HTR-8/SVneo (cell line): ENCODE measurements around the gene DCXR.

Experiments used
- DNase-seq: peaks from one replicate; pipeline ENCODE4 v3.0.0; 2011; ENCODE audit warnings: low spot score, mixed read lengths; ENCODE audit not compliant: insufficient read length
- FAIRE-seq: peaks from 2 replicates; lab custom pipeline; 2011; peaks lifted over from hg19 to GRCh38; lab: Jason Lieb, UNC

The DCXR gene

GRCh38 chr17:82028966-82029365 is 8.5 kb downstream of the DCXR start:
- no peak for DNase-seq
- FAIRE-seq: no peak

DNA sequence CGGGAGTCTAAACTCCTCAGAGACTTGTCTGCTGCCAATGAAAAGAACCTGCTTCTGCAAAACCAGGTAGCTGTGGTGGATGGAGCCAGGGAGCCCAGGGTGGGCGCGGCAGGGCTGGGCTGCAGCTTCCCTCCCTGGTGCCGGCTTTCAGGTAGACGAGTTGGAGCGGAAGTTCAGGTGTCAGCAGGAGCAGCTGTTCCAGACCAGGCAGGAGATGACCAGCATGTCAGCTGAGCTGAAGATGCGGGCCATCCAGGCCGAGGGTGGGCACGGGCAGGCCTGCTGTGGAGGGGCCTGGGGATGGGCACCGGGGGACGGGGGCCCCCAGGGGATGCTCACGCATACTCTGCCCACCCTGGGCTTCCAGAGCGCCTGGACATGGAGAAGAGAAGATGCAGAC is 9.3 kb downstream of the DCXR start:
- DNase-seq: no peak
- FAIRE-seq: no peak

DNA sequence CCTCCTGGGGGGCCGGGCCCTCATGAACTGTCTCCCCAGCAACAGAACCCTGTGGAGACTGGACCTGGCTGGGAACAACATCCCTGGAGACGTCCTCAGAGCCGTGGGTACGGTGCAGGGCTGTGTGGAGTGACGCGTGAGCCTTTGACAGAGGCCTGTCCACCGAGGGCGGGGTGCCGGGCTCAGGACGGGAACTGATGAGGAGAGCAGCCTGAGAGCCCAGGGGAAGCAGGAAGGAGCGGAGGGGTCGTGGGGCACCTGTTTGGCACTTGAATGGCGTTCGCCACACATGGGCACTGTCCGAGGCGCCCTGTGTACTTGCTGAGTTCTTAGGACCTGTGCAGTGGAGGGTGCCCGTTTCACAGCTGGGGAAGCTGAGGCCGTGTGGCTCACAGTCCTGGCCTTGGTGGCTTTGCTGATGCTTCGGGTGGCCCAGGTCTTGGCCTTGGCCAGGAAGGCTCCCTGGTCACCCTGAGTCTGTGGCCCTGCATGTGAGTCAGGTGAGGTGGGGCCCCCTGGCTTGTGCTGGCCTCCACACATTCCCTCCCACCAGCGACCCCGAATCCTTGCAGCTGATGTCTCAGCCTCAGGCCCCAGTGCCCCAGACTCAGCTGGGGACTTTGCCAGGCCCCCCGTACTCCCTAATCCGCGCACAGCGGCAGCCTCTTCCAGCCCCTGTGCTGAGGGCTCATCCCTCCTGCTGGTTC is 11.9 kb downstream of the DCXR start:
- DNase-seq (no peak), FAIRE-seq (no peak)

DNA sequence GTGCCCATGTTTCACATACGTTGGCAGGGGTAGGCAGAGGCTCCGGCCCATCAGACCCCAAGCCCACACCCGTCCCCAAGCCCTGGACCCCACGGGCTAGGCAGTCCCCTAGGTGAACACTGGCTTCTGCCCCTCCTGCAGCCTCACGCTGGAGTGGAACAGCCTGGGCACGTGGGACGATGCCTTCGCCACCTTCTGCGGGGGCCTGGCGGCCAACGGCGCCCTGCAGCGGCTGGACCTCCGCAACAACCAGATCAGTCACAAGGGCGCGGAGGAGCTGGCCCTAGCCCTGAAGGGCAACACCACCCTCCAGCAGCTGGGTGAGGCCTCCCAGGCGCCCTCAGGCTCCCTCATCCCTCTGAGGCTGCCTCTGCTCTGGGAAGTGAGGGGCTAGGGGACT is 12.6 kb downstream of the DCXR start:
- FAIRE-seq (no peak), DNase-seq (no peak)

DNA sequence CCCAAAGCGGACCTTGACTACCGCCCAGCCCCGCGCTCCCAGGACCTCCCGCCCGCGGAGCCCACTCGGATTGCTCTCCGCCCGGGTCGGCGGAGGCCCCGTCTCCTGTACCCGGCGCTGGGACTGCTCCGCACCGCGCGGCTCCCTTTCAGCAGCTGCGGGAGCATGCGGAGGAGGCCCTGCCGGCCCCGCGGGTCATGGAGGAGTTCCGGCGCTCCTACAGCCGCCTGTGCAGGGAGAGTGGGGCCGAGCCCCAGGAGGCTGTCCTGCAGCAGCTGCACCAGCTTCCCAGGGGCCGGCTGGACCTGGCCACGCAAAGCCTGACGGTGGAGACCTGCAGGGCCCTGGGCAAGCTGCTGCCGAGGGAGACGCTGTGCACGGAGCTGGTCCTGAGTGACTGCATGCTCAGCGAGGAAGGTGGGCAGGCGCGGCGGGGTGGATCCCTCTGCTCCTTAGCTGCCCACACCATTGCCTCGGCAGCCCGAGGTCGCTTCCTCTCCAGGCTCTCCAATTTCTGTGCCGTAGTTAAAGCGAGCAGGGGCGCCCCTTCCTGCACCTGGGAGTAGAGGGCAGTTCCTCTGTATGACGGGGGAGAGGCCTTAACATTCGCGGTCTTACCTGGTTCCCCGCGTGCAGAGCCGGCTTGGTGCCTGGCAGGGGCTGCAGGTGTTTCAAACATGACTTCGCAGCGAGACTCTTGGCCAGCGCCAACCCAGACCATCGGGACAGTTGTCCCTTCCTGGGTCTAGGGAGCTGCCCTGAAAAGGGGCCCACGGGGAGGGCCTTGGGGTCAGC is 13.9 kb downstream of the DCXR start:
- FAIRE-seq (no peak), DNase-seq (no peak)

- peak; percentile 97 for FAIRE-seq
- peak; percentile 98 for DNase-seq
Observed at GRCh38 chr17:82022981-82023446, 14.5 kb downstream of the DCXR start, which contains the start of gene LRRC45. TSS of gene LRRC45 (plus strand) at chr17:82023305. CDS start at chr17:82023644, 339 bp downstream.

GRCh38 chr17:82022310-82022980 is 15.1 kb downstream of the DCXR start, which contains the start of gene CENPX:
TSS of gene CENPX (minus strand) at chr17:82022878. CDS start at chr17:82022861, 17 bp downstream.
- DNase-seq (no peak), FAIRE-seq (no peak)

DNA sequence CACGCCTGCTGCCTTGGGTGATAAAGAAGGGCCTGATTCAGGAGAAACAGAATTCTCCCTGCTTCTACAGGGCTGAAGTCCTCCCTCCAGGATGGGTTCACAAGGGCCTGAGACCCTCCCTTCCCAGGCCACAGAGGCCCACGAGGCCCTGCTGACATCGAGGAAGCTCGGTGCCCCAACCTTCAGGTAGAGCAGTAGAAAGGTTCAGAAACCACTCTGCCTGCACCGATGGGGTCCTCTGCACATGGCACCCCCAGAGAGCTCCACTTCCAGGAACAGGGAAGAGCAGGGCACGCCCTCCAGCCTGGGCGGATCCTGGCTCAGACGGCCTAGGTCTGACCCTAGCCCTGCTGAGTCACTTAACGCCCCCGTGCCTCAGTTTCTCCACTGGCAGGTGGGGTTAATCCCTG is 15.6 kb downstream of the DCXR start:
- FAIRE-seq: no peak
- no peak for DNase-seq

GRCh38 chr17:82021107-82021899 is 16.2 kb downstream of the DCXR start:
- FAIRE-seq: peak; percentile 64

GRCh38 chr17:82020572-82021106 is 16.9 kb downstream of the DCXR start:
- FAIRE-seq (no peak), DNase-seq (no peak)

More at GRCh38 chr17:82021107-82021899, 16.2 kb downstream of the DCXR start:
- DNase-seq: peak; percentile 62

DNA sequence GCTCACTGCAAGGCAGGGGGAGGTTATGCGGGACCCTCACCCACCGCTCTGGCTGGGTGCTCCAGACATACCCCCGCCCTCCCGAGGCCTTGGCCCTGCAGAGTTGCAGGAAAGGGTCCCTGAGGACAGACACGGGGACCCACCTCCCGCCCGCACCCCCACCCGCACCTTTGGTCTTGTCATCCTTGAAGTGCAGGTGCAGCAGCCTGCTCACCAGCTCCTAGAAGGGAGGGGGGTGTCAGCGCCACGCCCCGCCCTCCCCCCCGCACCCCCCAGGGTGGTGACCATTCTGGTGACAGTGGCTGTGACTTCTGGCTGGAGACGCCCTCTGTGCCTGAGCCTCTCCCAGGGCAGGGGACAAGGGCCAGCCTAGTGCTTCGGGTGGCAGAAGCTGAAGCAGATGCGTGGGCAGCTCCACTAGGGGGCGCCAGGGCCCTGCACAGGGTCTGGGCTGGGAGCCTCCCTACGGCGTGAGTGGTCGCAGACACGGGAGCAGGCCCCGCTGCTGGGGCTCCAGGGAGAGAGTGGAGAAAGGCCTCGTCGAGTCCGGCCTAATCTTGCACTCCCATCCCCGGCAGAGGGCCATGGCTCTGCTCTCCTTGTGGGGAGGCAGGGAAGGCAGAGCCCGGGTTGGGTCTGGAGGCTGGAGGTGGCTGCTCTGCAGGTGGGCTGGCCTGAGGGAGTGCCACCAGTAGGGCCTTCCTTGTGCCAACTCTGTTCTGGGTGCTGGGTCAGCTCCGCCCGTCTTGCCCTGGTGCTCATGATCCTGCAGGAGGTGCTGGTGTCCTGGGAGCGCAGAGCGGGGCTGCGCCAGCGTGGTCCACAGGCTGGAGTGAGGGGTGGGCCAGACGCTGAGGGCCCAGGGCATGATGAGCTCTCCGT is 17.6 kb downstream of the DCXR start:
- FAIRE-seq: no peak
- DNase-seq: peak; percentile 49

DNA sequence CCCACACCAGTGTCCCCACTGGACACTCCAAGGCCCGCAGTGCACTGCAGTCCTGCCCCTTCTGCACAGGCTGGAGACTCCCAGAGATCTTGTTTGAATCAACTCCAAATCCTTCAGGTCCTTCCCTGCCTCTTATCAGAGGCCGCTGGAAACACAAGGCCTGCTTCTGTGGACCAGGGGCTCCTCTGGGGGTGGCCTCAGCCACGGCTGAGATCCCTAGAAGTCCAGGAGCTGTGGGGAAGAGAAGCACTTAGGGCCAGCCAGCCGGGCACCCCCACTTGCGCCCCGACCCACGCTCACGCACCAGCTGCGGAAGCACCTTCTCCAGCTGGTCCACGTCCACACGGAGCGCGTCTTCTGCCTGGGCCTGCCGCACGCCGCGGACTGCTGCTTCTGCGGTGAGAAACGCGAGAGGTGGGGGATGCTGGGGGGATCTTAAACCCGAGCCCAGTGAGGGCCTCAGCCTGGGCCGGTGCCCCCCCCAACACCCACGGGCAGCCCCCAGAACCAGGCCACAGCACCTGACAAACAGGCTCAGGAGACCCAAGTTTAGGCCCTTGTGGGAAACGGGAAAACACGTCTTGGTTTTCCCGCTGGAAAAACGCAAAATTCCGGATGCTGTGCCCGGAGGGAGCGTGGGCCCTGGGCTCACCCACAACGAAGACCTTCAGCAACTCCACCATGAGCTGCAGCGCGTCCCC is 18.4 kb downstream of the DCXR start:
- DNase-seq (no peak), FAIRE-seq (no peak)

- DNase-seq: no peak
- FAIRE-seq: no peak
Observed at GRCh38 chr17:82018152-82018988, 19.1 kb downstream of the DCXR start.

DNA sequence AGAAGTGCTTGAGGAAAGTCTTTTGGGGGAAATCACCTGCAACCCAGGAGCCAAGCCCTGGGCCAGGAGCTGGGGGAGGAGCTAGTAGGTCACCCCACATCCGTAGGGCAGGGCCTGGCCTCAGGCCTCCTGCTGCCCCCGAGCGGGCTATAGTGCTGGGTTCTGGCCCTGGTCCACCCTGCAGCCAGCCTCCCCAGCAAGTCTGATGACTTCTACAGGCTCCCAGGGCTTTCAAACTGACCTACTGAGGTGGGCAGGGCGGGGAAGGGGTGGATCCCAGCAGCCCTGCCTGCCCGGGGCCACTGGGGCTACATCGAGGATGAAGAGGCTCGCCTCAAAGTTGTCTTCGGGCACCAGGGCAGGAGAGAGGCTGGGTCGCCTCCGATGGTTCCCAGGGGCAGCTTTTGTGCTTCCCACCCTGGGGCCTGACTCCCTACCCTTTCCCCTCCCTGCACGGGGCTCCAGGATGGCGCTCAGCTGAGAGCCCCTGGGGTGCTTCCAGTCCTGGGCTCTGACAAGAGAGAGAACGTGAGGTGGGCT is 19.8 kb downstream of the DCXR start:
- no peak for DNase-seq
- no peak for FAIRE-seq

DNA sequence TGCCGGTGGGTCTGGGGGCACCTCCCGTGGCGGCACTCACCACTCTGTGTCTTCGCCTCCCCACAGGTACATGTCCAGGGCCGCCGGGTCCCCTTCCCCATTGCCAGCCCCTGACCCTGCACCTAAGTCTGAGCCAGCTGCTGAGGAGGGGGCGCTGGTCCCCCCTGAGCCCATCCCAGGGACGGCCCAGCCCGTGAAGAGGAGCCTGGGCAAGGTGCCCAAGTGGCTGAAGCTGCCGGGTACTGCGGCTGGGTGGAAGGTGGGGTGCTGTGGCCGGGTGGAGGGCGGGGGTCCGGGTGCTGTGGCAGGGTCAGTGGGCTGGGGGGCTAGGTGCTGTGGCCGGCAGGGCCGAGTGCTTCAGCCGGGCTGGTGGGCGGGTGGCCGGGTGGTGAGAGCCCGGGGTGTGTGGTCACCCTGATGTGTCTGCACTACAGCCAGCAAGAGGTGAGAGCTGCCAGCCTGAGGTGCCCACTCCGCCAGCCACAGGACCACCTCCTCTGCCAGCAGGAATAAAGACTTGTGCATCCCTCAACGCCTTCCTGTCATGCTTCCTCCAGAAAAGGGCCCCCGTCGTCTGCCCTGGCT is 20.5 kb downstream of the DCXR start:
- FAIRE-seq: no peak
- DNase-seq: no peak

DNA sequence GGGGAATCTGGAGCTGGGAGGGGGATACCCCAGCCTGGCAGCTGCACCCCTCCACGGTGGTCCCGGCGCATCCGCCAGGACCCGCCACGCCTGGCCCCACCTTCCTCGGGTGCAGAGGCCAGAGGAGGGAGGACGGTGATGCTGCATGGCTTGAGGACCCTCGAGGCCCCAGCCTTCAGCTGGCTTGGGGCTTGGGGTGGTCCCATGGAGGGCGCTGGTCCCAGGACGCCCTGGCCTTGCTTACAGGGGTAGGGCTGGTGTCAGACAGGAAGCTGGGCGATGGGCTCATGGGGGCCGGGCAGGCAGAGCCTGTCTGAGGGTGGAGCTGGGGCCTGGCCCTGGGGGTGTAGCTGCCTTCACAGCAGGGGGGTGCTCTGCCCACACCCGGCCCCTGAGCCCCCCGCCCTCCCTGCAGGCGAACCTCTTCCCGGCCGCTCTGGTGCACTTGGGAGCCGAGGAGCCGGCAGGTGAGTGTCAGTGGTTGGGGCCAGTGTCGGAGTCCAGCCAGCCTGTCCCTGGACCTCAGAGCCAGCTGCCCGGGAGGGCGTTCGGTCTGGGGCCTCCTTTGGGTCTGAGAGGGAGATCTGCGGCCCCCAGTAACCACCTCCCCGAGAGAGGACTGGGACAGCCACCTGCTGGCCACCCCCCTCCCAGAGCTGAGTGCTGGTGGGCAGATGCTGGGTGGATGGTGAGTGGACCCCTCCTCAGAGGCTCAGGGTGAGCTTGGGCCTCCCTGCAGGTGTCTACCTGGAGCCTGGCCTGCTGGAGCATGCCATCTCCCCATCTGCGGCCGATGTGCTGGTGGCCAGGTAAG is 21.2 kb downstream of the DCXR start:
- no peak for DNase-seq
- FAIRE-seq: no peak
